Jurkat, Clone E6-1 (cell line): ENCODE measurements around the gene TSPOAP1.

Experiments used
- DNase-seq: peaks from one replicate; pipeline ENCODE4 v3.0.0-alpha.2; 2011; ENCODE audit warnings: low read depth, low spot score
- H3K4me3 ChIP-seq: 2 replicates; pipeline ENCODE4 v1.5.1; 2011; ENCODE audit warnings: mild to moderate bottlenecking, low read length, control low read depth, moderate library complexity

TSPOAP1 gene

DNA sequence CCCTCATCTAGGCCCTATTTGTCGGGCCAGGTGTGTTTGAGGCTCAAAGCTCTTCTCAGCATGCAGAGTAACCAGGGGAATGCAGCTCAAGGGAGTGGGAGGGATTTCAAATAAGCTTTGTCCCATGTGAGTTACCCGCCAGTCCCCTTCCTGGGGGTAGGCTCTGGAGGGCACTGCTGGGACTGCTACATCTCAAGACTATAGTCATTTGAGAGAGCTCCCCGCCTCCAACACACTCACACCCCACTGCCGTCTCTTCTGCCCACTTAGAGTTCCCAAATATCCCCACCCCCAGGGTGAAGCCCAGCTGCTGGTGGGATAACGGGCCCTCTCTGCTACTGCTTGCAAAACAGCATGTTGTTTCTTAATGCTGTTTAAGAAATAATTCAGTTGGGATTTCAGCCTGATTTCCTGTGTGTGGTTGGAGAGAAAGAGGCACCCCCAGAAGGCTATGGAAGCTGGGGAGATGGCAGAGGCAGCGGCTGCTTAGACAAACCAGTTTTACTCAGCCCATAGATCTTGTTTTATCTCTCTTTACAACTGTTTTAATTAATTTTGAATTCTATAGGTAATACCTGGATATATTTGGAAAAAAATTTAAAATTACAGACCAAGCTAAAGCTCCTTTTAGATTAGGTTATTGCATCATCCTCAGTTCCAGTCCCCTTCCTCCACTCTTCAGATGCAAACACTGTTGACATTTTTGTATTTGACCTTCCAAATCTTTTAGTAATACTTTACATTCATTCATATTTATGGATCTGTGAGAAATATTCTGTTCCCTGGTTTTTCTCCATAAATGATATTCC, 43.8 kb downstream of the TSPOAP1 start:
- DNase-seq: no peak
- H3K4me3 ChIP-seq: no peak overlapping the region

DNA sequence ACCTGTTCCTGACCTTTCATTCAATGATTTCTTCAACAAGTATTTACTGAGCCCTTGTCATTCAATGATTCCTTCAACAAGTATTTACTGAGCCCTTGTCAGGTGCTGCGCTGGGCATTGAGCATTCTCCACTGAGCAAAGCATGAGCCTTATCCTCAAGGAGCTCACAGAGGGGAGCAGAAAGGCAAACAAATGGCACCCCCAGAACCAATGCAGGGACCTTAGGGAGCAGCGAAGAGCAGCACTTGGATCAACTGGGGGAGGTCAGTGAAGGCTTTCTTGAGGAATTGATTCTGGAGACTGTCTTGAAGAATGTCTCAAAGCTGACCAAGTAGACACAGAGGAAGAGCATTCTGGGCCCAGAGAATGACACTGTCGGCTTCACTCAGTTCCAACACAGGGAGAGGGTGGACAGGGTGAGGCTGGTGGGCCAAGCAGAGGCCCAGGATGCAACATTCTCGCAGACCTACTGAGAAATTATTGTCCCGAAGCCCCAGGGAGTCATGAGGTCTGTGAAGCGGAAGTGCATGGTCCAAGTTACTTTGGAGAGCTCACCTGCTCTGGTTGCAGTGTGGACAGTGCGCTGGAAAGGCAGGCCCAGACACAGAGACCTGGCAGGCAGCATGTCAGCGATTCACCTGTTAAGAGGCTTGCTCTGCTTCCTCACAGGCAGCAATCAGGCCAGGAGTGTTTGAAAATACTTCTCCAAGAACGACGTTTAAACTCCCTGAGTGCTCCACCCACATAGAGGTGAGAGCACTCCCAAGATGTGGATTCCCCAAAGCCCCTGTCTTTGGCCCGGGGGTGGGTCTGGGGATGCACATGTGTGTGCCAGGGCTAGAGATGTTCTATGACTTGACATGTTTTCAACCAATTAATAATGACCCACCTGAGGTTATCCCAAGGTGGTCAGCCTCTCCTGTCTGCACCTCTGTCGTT, 44.7 kb downstream of the TSPOAP1 start:
- DNase-seq: no peak
- no peak overlapping the region for H3K4me3 ChIP-seq

DNA sequence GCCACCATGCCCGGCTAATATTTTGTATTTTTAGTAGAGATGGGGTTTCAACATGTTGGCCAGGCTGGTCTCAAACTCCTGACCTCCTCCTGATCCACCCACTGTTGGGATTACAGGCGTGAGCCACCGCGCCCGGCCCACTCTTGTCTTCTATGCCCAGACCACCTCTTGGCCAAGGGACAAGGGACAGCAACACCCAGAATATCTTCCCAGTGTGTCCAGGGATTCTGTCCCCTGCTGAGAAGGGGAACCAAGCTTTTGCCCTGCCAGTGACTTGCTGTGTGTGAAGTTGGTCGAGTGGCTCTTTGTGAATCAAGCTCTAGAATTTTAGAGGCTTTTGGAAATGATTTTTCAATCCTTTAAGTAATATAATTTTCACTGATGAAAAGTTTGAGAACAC, 46.2 kb downstream of the TSPOAP1 start:
- DNase-seq: no peak

GRCh38 chr17:58281511-58282011, 47.0 kb downstream of the TSPOAP1 start:
- DNase-seq: no peak
- H3K4me3 ChIP-seq: no peak overlapping the region

More for the DNA sequence above, 46.2 kb downstream of the TSPOAP1 start:
- H3K4me3 ChIP-seq: no peak overlapping the region

GRCh38 chr17:58280480-58281217, 47.9 kb downstream of the TSPOAP1 start, which contains the start of gene MPO:
TSS of gene MPO (minus strand) at chr17:58280935. CDS start at chr17:58280758, 177 bp downstream.
- no peak within 1 kb of the TSS for H3K4me3 ChIP-seq
- DNase-seq: no peak

GRCh38 chr17:58279736-58280479, 48.7 kb downstream of the TSPOAP1 start:
- no peak overlapping the region for H3K4me3 ChIP-seq
- DNase-seq: no peak

- no peak overlapping the region for H3K4me3 ChIP-seq
These were observed 49.4 kb downstream of the TSPOAP1 start for GRCh38 chr17:58279016-58279711.

DNA sequence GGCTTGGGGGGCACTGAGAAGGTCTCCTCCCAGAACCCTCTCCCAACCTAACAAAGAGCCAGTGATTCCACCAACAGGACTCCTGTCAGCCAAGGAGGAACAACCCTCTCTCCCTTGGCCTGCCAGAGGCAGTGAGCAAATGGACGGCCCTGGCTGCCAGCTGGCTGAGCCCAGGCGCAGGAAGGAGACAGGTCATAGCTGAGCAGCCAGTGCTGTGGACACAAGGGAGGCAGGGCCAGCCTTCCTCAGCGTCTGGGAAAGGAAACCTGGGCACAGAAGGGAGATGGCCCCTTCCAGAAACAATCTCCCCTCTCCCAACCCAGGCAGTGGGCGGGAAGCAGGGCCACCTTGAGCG, 50.0 kb downstream of the TSPOAP1 start:
- no peak overlapping the region for H3K4me3 ChIP-seq
- no peak for DNase-seq

More at GRCh38 chr17:58279016-58279711, 49.4 kb downstream of the TSPOAP1 start:
- DNase-seq: no peak

DNA sequence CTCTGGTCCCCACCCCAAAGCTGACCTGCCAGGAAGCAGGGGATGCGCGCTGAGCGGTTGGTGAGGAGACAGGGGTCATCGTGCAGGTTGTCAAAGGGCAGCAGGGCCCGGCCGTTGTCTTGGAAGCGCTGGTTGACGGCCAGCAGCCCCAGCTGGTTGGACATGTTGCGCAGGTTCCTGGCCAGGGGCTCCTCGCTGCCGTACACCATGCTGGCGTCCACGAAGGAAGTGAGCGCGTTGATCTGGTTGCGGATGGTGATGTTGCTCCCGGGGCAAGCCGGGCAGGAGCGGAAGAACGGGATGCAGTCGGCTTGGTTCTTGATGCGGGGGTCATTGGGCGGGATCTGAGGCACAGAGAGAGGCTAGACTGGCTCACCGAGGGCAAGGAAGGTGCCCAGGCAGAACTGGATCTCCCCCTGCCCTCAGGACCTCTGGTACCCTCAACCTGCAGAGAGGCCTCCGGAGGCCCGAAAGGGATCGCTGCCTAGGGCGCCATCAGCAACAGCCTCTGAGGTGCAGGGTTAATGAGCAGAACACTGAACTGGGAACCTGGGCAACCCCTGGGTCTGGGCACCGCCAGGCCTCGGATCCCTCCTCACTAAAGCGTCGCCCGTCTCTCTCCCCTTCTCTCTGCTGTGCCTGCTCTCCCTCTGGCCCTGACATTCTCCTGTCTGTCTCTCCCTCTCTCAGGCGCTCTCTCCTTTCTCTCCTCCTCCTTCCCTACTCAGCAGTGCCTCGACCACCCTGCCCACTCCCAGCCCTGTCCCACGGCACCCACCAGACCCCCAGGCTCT, 50.6 kb downstream of the TSPOAP1 start:
- H3K4me3 ChIP-seq: no peak overlapping the region
- DNase-seq: no peak

DNA sequence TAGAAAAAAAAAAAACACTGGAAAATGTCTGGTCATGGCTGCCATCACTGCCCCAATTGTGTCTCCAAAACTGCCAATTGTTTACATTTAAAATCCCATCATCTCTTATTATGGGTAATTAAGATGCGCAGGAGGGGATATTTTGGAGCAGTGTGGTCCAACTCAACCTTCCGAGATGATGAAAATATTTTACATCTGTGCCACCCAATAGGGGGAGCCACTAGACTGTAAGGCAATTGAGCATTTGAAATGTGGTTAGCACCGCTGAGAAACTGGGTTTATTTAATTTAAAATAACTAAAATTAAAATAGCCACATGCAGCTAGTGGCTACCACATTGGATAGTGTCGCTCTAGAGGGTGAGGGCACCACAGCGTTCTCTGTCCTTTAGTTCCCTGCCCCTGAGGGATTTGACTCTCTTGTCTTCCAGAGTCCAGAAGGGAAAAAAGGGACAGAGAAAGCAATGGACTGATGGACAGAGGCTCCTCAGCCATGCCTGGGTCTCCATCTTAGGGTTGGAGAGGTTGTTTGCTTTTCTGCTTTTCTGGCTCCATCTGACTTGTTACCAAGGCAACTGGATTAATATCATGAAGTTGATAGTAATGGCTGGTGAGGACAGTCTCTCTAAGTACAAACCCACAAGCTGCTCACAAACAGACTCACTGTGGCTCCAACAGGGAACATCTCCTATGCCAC, 51.3 kb downstream of the TSPOAP1 start:
- DNase-seq: peak; percentile 15
- no peak overlapping the region for H3K4me3 ChIP-seq

- H3K4me3 ChIP-seq: no peak overlapping the region
- no peak for DNase-seq
These were observed 52.2 kb downstream of the TSPOAP1 start for GRCh38 chr17:58276423-58276822.

- no peak for DNase-seq
- no peak overlapping the region for H3K4me3 ChIP-seq
These were observed 53.2 kb downstream of the TSPOAP1 start for GRCh38 chr17:58275417-58275816.

DNA sequence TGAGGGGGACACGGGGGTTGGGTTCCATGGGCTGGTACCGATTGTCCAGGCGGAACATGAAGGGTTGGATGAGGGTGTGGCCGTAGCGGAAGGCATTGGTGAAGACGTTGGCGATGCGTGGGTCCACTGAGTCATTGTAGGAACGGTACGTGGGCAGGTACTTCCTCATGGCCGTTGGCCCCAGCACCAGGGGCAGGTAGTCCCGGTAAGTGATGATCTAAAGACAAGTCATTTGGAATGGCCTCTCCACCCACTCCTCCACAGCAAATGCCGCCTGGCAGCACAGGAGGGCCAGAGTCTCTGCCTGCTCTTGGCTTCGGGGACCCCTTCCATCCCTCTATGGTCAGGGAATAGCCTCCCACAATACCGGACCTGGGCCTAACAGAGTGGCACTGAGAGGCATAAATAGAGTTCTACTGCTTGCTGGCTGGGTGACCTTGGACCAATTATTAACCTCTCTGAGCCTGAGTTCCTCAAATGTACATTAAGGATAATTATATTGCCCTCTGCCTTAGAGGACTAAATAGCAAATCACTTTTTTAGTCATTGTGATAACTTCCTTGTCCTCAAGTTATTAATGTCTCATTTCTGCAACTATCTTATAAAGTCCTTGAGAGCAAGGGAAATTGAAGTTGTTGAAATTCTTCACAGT, 55.0 kb downstream of the TSPOAP1 start:
- no peak overlapping the region for H3K4me3 ChIP-seq
- no peak for DNase-seq

- H3K4me3 ChIP-seq: no peak overlapping the region
- DNase-seq: no peak
These were observed 56.0 kb downstream of the TSPOAP1 start for GRCh38 chr17:58272367-58273280.

- no peak for DNase-seq
- no peak overlapping the region for H3K4me3 ChIP-seq
These were observed 57.2 kb downstream of the TSPOAP1 start for GRCh38 chr17:58271216-58271931.
